ENCODE results near the gene GRK6.

The GRK6 gene

DNA sequence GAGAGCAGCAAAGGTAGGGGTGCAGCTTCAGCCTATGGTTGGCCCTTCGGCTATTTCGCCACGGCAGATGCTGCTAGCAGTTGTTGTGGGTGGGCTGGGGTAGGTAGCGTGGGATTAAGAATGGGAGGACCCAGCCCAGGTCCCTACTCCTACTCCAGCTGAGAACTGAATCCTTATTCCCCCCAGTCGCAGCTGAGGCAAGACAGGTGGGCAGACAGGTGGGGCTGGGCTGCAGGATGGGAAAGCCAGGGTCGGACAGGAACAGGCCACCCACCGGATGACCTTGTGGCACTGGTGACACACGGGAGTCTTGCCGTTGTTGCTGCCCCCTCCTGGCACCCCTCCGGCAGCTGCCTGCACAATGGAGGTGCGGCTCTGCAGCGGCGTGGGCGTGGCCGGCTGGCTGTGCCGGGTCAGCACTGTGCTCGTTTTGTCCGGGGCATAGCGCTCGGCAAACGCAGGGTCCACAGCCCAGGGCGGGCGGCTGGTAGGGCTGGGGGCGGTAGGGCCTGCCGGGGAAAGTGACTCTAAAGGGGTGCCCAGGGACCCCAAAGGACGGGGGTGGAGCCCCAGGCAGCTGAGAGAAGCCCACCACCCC lies 62.7 kb downstream of the GRK6 start:
- DNase-seq: no peak

DNA sequence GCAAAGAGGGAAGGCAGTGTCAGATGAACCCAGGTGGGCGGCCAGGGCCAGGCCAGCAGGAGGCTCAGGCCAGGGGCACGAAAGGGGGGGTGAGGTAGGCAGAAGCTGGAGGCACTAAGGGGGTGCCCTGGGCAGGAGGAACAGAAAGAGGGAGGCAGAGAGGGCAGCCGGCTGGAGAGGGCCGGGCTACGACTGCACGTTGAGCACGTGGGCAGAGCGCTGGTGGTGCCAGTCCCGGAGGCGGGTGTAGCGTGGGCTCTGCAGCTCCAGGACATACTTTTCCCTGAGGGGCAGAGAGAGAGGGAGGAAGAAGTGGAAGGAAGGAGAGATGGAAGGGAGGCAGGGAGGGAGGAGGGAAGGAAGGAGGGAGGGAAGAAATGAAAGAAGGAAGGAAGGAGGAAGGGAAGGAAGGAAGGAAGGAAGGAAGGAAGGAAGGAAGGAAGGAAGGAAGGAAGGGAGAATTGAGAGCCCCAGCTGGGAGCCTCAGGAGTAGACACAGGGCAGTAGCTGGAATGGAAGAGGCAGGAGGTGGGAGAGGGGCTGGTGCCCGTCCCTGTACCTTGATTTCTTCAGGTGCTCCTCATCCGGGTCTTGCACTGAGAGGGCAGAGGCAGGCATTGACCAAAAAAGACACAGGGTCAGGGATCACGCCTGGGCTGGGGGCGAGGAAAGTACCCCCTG lies 64.0 kb downstream of the GRK6 start:
- DNase-seq: no peak

DNA sequence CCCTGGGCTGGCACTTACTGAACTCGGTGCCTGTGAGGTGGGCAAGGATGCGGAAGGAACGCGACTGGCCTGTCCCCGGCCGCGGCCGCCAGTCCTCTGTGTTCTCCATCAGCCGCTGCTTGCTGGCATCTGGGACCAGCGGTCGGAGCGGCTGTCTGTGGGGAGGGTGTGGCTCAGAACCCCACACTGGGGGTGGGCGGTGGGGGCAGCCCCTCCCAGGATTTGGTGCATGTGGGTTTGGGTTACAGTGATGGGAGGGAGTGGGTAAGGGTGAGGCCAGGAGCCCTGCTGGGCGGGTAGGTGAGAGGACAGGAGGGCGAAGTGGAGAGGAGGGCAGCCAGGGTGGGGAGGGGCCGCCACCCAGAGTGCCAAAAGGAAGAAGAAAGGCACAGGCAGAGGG lies 64.5 kb downstream of the GRK6 start:
- DNase-seq: no peak

DNA sequence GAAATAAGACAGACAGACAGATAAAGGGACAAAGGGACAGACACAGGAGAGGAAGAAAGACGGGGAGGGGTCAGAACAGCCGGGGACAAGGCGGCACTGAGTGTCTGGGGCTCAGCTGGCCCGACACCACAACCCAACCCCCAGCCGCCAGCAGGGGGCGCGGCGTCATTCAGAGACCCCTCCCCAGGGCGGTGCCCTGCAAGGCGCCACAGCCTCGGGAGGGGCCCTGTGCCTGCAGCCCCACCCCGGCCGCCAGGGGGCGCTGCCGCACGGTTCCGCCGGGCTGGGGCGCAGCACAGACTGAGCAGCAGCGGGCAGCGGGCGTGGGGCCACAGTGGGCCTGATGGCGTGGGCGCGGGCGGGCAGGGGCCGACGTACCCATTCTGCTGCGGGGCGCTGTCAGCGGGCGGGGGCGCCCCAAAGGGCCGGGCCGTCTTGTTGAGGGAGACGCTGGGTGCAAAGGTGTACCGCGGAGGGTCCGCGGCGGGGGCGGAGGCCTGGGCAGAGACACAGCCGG lies 65.0 kb downstream of the GRK6 start:
- DNase-seq: peak in 1 of 2 donors; percentile 15

DNA sequence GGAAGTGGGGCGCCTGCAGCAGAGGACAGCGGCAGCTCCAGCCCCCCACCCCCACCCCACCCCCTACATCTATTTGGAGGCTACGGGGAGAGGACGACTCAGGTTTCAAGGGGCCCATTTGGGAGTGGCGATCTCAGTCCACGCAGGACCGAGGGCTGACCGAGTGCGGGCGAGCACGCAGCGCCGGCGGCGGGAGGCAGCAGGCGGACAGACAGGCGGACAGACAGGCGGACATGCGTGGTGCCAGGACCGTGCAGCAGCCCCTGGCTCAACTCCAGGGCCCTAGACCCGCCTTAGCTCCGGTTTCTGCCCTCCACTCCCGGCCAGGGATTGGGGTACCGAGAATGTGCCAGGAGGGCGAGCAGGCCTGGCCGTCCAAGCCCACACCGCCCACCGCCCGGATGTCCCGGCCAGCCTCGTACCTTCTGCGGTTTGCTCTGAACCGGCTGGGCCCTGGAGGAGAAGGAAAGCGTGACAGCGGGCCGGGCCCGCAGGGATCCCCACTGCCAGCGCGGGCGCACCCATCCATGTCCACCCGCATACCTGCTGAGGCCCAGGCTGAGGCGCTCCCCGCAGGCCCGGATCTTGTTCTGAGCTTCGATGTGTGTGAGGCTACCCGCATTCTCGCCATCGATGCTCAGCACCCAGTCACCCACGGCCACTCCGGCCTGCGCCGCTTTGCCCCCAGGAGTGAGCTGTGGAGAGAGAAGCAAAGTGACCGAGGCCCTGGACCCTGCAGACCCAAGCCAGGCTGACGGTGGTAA lies 65.7 kb downstream of the GRK6 start:
- no peak for DNase-seq
